ENCODE results near the gene PPIF.
A peak's percentile ranks its signal among the peaks of the same experiment; 100 is the strongest.

Gene PPIF

DNA sequence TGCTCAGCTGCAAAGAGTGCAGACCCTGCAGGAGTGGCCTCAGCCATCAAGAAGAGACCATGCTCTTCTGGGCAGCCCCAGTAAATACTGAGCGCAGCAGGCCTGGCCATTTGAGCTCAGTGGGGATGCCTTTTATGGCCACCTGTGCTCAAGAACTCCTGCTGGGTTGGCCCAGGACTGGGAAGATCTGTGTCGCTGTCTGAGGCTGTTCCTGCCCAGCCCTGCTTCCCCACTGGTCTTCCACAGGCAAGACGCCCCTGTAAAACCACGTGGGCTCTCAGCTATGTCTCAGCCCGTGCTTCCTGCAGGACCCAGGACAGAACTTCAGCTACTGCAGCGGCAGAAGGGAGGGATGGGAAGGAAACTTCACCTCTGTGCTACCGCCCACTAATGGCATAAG, 10.5 kb upstream of the PPIF start:
- TF ChIP-seq CEBPB (IDR thresholded peaks at IDR 0.05) (peak; percentile 63; the same call in 1 of the 2 replicates), NFIC (IDR thresholded peaks at IDR 0.05) (peak; percentile 97), ZBTB7A (IDR thresholded peaks at IDR 0.05; ENCODE audit: low read depth) (no peak), TAF1 (IDR thresholded peaks at IDR 0.05; ENCODE audit: low read depth) (no peak), TCF12 (IDR thresholded peaks at IDR 0.05; ENCODE audit: low read depth) (peak; percentile 100), EGR1 (IDR thresholded peaks at IDR 0.05) (peak; percentile 27; the same call in 1 of the 2 replicates), EP300 (IDR thresholded peaks at IDR 0.05; ENCODE audit: borderline replicate concordance) (peak; percentile 99), FOXM1 (IDR thresholded peaks at IDR 0.05; ENCODE audit: borderline replicate concordance, low read depth) (peak; percentile 97), CREB1 (IDR thresholded peaks at IDR 0.05; ENCODE audit: low read depth) (0 out of 2 replicates have a peak, but pooled peaks have one; percentile 16), RAD21 (IDR thresholded peaks at IDR 0.05; ENCODE audit: low read depth) (peak; percentile 21; the same call in 1 of the 2 replicates), TEAD4 (IDR thresholded peaks at IDR 0.05) (peak; percentile 95), YY1 (IDR thresholded peaks at IDR 0.05; ENCODE audit: low read depth) (peak; percentile 69)
- TF ChIP-seq, protein P1, sequence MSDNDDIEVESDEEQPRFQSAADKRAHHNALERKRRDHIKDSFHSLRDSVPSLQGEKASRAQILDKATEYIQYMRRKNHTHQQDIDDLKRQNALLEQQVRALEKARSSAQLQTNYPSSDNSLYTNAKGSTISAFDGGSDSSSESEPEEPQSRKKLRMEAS (IDR thresholded peaks at IDR 0.05): peak; percentile 95
- TF ChIP-seq, protein P2, sequence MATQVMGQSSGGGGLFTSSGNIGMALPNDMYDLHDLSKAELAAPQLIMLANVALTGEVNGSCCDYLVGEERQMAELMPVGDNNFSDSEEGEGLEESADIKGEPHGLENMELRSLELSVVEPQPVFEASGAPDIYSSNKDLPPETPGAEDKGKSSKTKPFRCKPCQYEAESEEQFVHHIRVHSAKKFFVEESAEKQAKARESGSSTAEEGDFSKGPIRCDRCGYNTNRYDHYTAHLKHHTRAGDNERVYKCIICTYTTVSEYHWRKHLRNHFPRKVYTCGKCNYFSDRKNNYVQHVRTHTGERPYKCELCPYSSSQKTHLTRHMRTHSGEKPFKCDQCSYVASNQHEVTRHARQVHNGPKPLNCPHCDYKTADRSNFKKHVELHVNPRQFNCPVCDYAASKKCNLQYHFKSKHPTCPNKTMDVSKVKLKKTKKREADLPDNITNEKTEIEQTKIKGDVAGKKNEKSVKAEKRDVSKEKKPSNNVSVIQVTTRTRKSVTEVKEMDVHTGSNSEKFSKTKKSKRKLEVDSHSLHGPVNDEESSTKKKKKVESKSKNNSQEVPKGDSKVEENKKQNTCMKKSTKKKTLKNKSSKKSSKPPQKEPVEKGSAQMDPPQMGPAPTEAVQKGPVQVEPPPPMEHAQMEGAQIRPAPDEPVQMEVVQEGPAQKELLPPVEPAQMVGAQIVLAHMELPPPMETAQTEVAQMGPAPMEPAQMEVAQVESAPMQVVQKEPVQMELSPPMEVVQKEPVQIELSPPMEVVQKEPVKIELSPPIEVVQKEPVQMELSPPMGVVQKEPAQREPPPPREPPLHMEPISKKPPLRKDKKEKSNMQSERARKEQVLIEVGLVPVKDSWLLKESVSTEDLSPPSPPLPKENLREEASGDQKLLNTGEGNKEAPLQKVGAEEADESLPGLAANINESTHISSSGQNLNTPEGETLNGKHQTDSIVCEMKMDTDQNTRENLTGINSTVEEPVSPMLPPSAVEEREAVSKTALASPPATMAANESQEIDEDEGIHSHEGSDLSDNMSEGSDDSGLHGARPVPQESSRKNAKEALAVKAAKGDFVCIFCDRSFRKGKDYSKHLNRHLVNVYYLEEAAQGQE (IDR thresholded peaks at IDR 0.05; ENCODE audit: low read depth): peak; percentile 51; the same call in 1 of the 2 replicates
- TF ChIP-seq, protein P3, sequence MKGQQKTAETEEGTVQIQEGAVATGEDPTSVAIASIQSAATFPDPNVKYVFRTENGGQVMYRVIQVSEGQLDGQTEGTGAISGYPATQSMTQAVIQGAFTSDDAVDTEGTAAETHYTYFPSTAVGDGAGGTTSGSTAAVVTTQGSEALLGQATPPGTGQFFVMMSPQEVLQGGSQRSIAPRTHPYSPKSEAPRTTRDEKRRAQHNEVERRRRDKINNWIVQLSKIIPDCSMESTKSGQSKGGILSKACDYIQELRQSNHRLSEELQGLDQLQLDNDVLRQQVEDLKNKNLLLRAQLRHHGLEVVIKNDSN (IDR thresholded peaks at IDR 0.05): peak; percentile 96

- TF ChIP-seq, protein P1 (IDR thresholded peaks at IDR 0.05): no peak
- no peak for TF ChIP-seq EGR1 (IDR thresholded peaks at IDR 0.05)
- no peak for TF ChIP-seq TCF12 (IDR thresholded peaks at IDR 0.05; ENCODE audit: low read depth)
- TF ChIP-seq TAF1 (IDR thresholded peaks at IDR 0.05; ENCODE audit: low read depth): no peak
- no peak for TF ChIP-seq RAD21 (IDR thresholded peaks at IDR 0.05; ENCODE audit: low read depth)
- no peak for TF ChIP-seq FOXM1 (IDR thresholded peaks at IDR 0.05; ENCODE audit: borderline replicate concordance, low read depth)
- TF ChIP-seq ZBTB7A (IDR thresholded peaks at IDR 0.05; ENCODE audit: low read depth): no peak
- no peak for TF ChIP-seq CREB1 (IDR thresholded peaks at IDR 0.05; ENCODE audit: low read depth)
- no peak for TF ChIP-seq CEBPB (IDR thresholded peaks at IDR 0.05)
- TF ChIP-seq, protein P3 (IDR thresholded peaks at IDR 0.05): no peak
- TF ChIP-seq, protein P2 (IDR thresholded peaks at IDR 0.05; ENCODE audit: low read depth): no peak
These were observed 8.0 kb upstream of the PPIF start for GRCh38 chr10:79339266-79339665.

- TF ChIP-seq CREB1 (IDR thresholded peaks at IDR 0.05; ENCODE audit: low read depth): no peak
- TF ChIP-seq, protein P2 (IDR thresholded peaks at IDR 0.05; ENCODE audit: low read depth): no peak
- TF ChIP-seq NFIC (IDR thresholded peaks at IDR 0.05): no peak
- no peak for TF ChIP-seq CEBPB (IDR thresholded peaks at IDR 0.05)
- TF ChIP-seq YY1 (IDR thresholded peaks at IDR 0.05; ENCODE audit: low read depth): no peak
- TF ChIP-seq EP300 (IDR thresholded peaks at IDR 0.05; ENCODE audit: borderline replicate concordance): no peak
- TF ChIP-seq TCF12 (IDR thresholded peaks at IDR 0.05; ENCODE audit: low read depth): no peak
- TF ChIP-seq TAF1 (IDR thresholded peaks at IDR 0.05; ENCODE audit: low read depth): no peak
- no peak for TF ChIP-seq TEAD4 (IDR thresholded peaks at IDR 0.05)
- TF ChIP-seq, protein P1 (IDR thresholded peaks at IDR 0.05): no peak
- TF ChIP-seq, protein P3 (IDR thresholded peaks at IDR 0.05): no peak
- no peak for TF ChIP-seq EGR1 (IDR thresholded peaks at IDR 0.05)
- TF ChIP-seq ZBTB7A (IDR thresholded peaks at IDR 0.05; ENCODE audit: low read depth): no peak
These were observed 6.5 kb upstream of the PPIF start for GRCh38 chr10:79340646-79341244.
